KMS-11 (cell line): ENCODE results near the gene ANLN.
"Not testable (repeated sequence)": the region's sequence is repeated elsewhere in the genome, so short reads cannot be mapped to it uniquely, and the experiment has no call there.

Experiments
- H2AFZ ChIP-seq: fragments of 200-600 bp; sonication (generic); 2 replicates; pipeline ENCODE4 v1.6.1; 2016; ENCODE audit warnings: antibody characterized with exemption, mixed run types, low read depth
- H3K27ac ChIP-seq: fragments of 200-600 bp; sonication (generic); 2 replicates; pipeline ENCODE4 v1.6.1; 2016; ENCODE audit warnings: mild to moderate bottlenecking, mixed run types
- H3K27me3 ChIP-seq: fragments of 200-600 bp; sonication (generic); 2 replicates; pipeline ENCODE4 v1.6.1; 2017; ENCODE audit warnings: mild to moderate bottlenecking, low read depth, mixed run types, moderate library complexity; ENCODE audit not compliant: insufficient read depth
- H3K36me3 ChIP-seq: fragments of 200-600 bp; sonication (generic); 2 replicates; pipeline ENCODE4 v1.6.1; 2017; ENCODE audit warnings: mild to moderate bottlenecking, mixed run types; ENCODE audit not compliant: insufficient read depth
- H3K4me1 ChIP-seq: fragments of 200-600 bp; sonication (generic); 2 replicates; pipeline ENCODE4 v1.6.1; 2016; ENCODE audit warnings: mild to moderate bottlenecking, low read depth, mixed run types; ENCODE audit not compliant: poor library complexity, severe bottlenecking
- H3K4me2 ChIP-seq: fragments of 200-600 bp; sonication (generic); 2 replicates; pipeline ENCODE4 v1.7.0; 2016; ENCODE audit warnings: mild to moderate bottlenecking, mixed run types
- H3K4me3 ChIP-seq: fragments of 200-600 bp; sonication (generic); IDR thresholded peaks from 2 replicates; pipeline ENCODE4 v1.6.1; 2017; ENCODE audit warnings: low read depth, low read length, mixed read lengths; ENCODE audit not compliant: insufficient read depth
- H3K79me2 ChIP-seq: fragments of 200-600 bp; sonication (generic); 2 replicates; pipeline ENCODE4 v1.6.1; 2016; ENCODE audit warnings: low read depth, mixed run types; ENCODE audit not compliant: insufficient read depth
- H3K9ac ChIP-seq: fragments of 200-600 bp; sonication (generic); 2 replicates; pipeline ENCODE4 v1.6.1; 2016; ENCODE audit warnings: mild to moderate bottlenecking, mixed run types
- H4K20me1 ChIP-seq: fragments of 200-600 bp; sonication (generic); 2 replicates; pipeline ENCODE4 v1.6.1; 2016; ENCODE audit warnings: mild to moderate bottlenecking, mixed run types; ENCODE audit not compliant: insufficient read depth
- CTCF ChIP-seq: fragments of 200-600 bp; sonication (generic); conservative IDR thresholded peaks from 2 replicates; pipeline ENCODE4 v1.6.1; 2017; ENCODE audit warnings: low read depth, mild to moderate bottlenecking, antibody characterized with exemption, low read length, moderate library complexity, mixed read lengths

The ANLN gene

GRCh38 chr7:36368496-36368895, 21.2 kb upstream of the ANLN start:
- no peaks in the 10 kb centered on the region for H3K4me1 ChIP-seq
- TF ChIP-seq CTCF: no peak
- no peak overlapping the region; the same call in 1 of the 2 replicates for H2AFZ ChIP-seq
- no peak overlapping the region for H3K9ac ChIP-seq
- H3K4me3 ChIP-seq: no peak overlapping the region
- no peak overlapping the region for H3K27ac ChIP-seq
- no peaks in the 10 kb centered on the region for H3K27me3 ChIP-seq
- H3K4me2 ChIP-seq: no peak overlapping the region
- no peaks in the 10 kb centered on the region for H3K36me3 ChIP-seq
- no peaks in the 10 kb centered on the region for H3K79me2 ChIP-seq
- H4K20me1 ChIP-seq: no peaks in the 10 kb centered on the region

- Histone ChIP-seq H3K79me2 (no peaks in the 10 kb centered on the region), H3K4me3 (no peak overlapping the region), H3K4me1 (no peaks in the 10 kb centered on the region), H4K20me1 (no peaks in the 10 kb centered on the region), H2AFZ (no peak overlapping the region), H3K4me2 (no peak overlapping the region), H3K9ac (no peak overlapping the region), H3K27ac (no peak overlapping the region), H3K27me3 (no peaks in the 10 kb centered on the region), H3K36me3 (no peaks in the 10 kb centered on the region)
- no peak for TF ChIP-seq CTCF
Observed at GRCh38 chr7:36369171-36369570, 20.5 kb upstream of the ANLN start.

- TF ChIP-seq CTCF: no peak
- H4K20me1 ChIP-seq: no peaks in the 10 kb centered on the region
- no peak overlapping the region for H3K9ac ChIP-seq
- no peaks in the 10 kb centered on the region for H3K4me1 ChIP-seq
- no peak overlapping the region for H3K4me2 ChIP-seq
- no peaks in the 10 kb centered on the region for H3K36me3 ChIP-seq
- H3K27me3 ChIP-seq: no peaks in the 10 kb centered on the region
- no peaks in the 10 kb centered on the region for H3K79me2 ChIP-seq
- no peak overlapping the region for H3K4me3 ChIP-seq
- no peak overlapping the region for H2AFZ ChIP-seq
- H3K27ac ChIP-seq: no peak overlapping the region
Observed at GRCh38 chr7:36370046-36370445, 19.6 kb upstream of the ANLN start.

- no peak overlapping the region for H3K4me2 ChIP-seq
- H4K20me1 ChIP-seq: no peaks in the 10 kb centered on the region
- no peak overlapping the region for H3K4me3 ChIP-seq
- no peaks in the 10 kb centered on the region for H3K79me2 ChIP-seq
- no peak overlapping the region for H3K27ac ChIP-seq
- no peak overlapping the region for H2AFZ ChIP-seq
- no peaks in the 10 kb centered on the region for H3K36me3 ChIP-seq
- H3K9ac ChIP-seq: no peak overlapping the region
- no peaks in the 10 kb centered on the region for H3K27me3 ChIP-seq
- no peak for TF ChIP-seq CTCF
- H3K4me1 ChIP-seq: no peaks in the 10 kb centered on the region
Observed at GRCh38 chr7:36372156-36372555, 17.5 kb upstream of the ANLN start.

- not testable (repeated sequence) for H3K79me2 ChIP-seq, H3K27me3 ChIP-seq, H2AFZ ChIP-seq, H4K20me1 ChIP-seq, H3K36me3 ChIP-seq, H3K27ac ChIP-seq, H3K4me2 ChIP-seq, H3K9ac ChIP-seq, H3K4me3 ChIP-seq, H3K4me1 ChIP-seq
Observed at GRCh38 chr7:36378555-36378954, 11.1 kb upstream of the ANLN start.
